Peyer's patch (tissue), 4 donors: Measurements from ENCODE around the gene PAGR1.

Source experiments
- POLR2A ChIP-seq, 2 donors: fragments of 450-650 bp; IDR thresholded peaks; one replicate each; pipeline ENCODE4 v1.5.1; 2017; ENCODE audit warnings: antibody characterized with exemption in 2 of 2, mild to moderate bottlenecking in 2 of 2, moderate library complexity in 2 of 2
- TF ChIP-seq, protein P1 (sequence below), 6 experiments: fragments of 450-650 bp in 4 of 6; fragments of 200-600 bp in 2 of 6; sonication (generic) in 1 of 6; IDR thresholded peaks; one replicate each; pipeline ENCODE4 v1.5.1; 2017 to 2019; ENCODE audit warnings: antibody characterized with exemption in 6 of 6, mild to moderate bottlenecking in 3 of 6, moderate library complexity in 1 of 6

DNA sequence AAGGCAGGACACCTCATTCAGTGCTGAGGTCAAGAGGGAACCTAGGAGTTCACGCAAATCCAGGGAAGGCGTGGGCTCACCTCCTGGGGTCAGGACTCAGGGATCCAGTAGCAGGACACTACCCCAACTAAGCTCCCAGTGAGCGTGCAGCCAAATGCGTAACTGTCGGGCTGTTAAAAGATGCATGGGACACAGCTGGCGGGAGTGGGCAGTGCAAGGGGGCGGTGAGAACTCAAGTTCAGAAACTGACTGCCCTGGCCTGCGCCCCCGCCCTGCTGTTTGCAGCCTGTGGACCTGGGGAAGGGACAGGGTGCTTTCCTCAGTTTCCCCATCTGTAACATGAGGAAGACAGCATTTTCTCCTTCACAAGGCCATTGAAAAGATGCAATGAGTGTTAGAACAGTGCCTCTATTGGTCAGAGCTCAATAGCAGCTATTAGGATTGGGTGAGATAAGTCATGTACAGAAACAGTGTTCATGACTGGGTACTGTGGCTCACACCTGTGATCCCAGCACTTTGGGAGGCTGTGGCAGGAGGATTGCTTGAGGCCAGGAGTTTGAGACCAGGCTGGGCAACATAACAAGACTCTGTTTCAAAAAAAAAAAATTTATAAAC lies 26.9 kb downstream of the PAGR1 start:
- TF ChIP-seq, protein P1, sequence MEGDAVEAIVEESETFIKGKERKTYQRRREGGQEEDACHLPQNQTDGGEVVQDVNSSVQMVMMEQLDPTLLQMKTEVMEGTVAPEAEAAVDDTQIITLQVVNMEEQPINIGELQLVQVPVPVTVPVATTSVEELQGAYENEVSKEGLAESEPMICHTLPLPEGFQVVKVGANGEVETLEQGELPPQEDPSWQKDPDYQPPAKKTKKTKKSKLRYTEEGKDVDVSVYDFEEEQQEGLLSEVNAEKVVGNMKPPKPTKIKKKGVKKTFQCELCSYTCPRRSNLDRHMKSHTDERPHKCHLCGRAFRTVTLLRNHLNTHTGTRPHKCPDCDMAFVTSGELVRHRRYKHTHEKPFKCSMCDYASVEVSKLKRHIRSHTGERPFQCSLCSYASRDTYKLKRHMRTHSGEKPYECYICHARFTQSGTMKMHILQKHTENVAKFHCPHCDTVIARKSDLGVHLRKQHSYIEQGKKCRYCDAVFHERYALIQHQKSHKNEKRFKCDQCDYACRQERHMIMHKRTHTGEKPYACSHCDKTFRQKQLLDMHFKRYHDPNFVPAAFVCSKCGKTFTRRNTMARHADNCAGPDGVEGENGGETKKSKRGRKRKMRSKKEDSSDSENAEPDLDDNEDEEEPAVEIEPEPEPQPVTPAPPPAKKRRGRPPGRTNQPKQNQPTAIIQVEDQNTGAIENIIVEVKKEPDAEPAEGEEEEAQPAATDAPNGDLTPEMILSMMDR (IDR thresholded peaks at IDR 0.05), result peak in 2 of 6 experiments; percentile 5 to 7
- no peak for TF ChIP-seq POLR2A (IDR thresholded peaks at IDR 0.05)
